ENCODE data around the gene AMIGO1. TPM values are rescaled to one million over a fixed set of nuclear protein-coding genes. Genes with fewer than 3 reads are reported as not detected.

The AMIGO1 gene
- total and polyA plus RNA-seq, 2 donors = 2.9 to 6.4 TPM

DNA sequence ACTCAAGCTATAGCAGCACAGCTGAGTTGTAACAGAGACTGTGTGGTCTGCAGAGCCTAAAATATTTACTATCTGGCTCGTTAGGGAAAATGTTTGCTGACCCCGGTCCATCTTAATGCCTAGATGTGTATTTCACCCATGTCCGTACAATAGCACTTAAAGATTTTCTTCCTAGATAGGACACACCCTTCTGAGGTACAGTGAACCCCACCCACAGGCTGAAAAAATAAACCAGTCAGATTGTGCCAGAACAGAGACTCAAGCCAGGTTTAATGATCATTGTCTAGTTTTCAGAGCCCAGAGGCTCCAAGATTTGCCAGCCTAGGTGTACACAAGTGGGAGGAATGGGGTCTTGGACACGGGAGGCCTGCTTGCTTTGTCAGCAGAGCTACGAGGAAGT, 5.6 kb downstream of the AMIGO1 start:
- Histone ChIP-seq H3K4me3 (ENCODE audit: low read depth, low read length) (no peak overlapping the region), H3K27ac (ENCODE audit: low read depth) (no peak overlapping the region), H3K4me1 (ENCODE audit: insufficient read depth) (no peaks in the 10 kb centered on the region), H3K36me3 (ENCODE audit: insufficient read depth) (no peaks in the 10 kb centered on the region)
- WGBS = 66% methylated on average over 5 of the region's 5 CpGs
- no peak for DNase-seq (ENCODE audit: extremely low spot score)

DNA sequence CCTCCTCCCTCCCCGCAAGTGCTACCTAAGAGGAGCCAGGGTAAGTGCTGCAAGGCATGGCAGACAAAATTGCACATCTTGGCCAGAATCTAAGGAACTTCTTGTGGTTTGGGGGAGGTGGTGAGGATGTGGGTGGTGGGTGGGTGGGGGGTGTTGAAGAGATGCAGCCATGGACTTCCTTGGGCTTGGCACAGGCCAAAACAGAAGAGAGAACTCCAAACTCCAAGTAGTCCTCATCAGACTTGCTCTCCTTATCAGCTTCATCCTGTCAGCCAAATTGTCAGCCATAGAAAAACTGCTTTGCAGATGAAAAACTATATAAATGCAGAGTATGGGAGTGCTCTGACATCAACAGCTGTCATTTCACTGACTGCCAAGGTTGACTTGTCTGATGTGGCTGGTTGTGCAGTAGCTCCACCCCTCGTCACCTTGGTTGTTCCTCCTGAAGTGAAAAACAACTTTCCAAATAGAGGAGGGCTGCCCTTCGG, 7.1 kb downstream of the AMIGO1 start:
- no peak overlapping the region for H3K27ac ChIP-seq (ENCODE audit: low read depth)
- no peaks in the 10 kb centered on the region for H3K4me1 ChIP-seq (ENCODE audit: insufficient read depth)
- DNase-seq (ENCODE audit: extremely low spot score) = no peak
- WGBS = 80% methylated on average over 3 of the region's 3 CpGs
- H3K36me3 ChIP-seq (ENCODE audit: insufficient read depth) = no peaks in the 10 kb centered on the region
- H3K4me3 ChIP-seq (ENCODE audit: low read depth, low read length) = no peak overlapping the region

- no peak for DNase-seq (ENCODE audit: extremely low spot score)
- no peaks in the 10 kb centered on the region for H3K4me1 ChIP-seq (ENCODE audit: insufficient read depth)
- no peaks in the 10 kb centered on the region for H3K36me3 ChIP-seq (ENCODE audit: insufficient read depth)
- H3K4me3 ChIP-seq (ENCODE audit: low read depth, low read length) = no peak overlapping the region
- WGBS = 72% methylated on average over 5 of the region's 5 CpGs
- H3K27ac ChIP-seq (ENCODE audit: low read depth) = no peak overlapping the region
Observed at GRCh38 chr1:109501644-109502363, 7.7 kb downstream of the AMIGO1 start.

GRCh38 chr1:109500941-109501381, 8.6 kb downstream of the AMIGO1 start:
- no peaks in the 10 kb centered on the region for H3K36me3 ChIP-seq (ENCODE audit: insufficient read depth)
- no peak for DNase-seq (ENCODE audit: extremely low spot score)
- 26% methylated on average over 5 of the region's 5 CpGs for WGBS
- no peak overlapping the region for H3K4me3 ChIP-seq (ENCODE audit: low read depth, low read length)
- no peaks in the 10 kb centered on the region for H3K4me1 ChIP-seq (ENCODE audit: insufficient read depth)
- no peak overlapping the region for H3K27ac ChIP-seq (ENCODE audit: low read depth)

DNA sequence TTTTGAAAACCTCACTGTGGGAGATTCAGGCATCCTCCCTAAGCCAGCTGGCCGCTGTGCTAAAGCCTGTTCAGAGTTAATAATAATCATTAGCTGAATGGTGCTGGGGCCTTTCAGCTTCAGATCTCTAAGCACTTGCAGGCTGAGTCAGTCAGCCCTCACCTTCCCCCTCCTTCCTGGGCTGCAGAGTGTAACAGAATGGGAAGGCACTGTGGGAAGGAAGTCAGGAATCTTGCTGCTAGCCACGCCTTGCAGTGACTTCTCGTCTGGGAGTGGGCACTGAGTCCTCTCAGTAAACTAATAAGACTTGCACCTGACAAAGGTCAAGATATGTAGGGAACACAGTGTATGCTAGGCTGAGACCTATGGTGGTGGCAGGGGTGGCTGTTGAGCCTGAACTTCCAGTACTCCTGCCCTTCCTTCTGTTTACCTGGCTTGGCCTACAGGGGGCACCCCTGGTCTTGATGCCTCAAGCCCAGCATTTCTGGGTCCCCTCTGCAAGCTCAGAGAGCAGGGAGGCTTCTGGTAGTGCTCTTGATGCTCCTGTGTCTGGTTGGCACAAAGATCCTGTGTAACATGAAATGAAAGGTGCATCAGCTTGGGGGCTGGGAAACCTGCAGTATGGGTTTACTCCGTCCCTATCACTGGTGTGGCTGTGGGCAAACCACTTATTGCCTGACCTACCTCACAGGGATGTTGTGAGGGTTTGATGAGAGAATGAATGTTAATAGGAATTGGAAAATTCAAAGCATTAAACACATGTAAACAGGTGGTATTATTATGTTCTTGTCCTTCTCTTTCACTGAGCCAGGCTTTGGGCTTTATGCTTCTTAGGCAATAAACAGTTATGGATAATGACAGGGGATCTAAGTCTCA, 9.6 kb downstream of the AMIGO1 start:
- no peak for DNase-seq (ENCODE audit: extremely low spot score)
- Histone ChIP-seq H3K4me3 (ENCODE audit: low read depth, low read length) (no peak overlapping the region), H3K4me1 (ENCODE audit: insufficient read depth) (no peaks in the 10 kb centered on the region), H3K36me3 (ENCODE audit: insufficient read depth) (no peaks in the 10 kb centered on the region), H3K27ac (ENCODE audit: low read depth) (no peak overlapping the region)
- 68% methylated on average over 4 of the region's 4 CpGs for WGBS

DNA sequence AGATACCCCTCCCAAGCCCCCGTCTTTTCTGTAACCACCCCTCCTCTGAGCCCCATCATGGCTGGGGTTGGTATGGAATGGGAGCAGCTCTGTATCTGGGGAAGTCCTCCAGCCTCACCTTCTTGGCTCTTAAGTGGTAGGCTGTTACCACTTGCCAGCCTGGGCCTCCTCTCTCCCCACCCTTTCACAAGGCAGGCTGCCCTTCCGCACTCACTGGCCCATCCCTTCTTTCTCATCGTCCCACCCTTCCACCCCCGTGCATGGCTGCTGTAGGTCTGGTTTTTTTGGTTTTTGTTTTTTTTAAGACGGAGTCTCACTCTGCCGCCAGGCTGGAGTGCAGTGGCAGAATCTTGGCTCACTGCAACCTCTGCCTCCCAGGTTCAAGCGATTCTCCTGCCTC, 10.4 kb downstream of the AMIGO1 start:
- Histone ChIP-seq H3K4me1 (ENCODE audit: insufficient read depth) (no peaks in the 10 kb centered on the region), H3K27ac (ENCODE audit: low read depth) (no peak overlapping the region), H3K4me3 (ENCODE audit: low read depth, low read length) (no peak overlapping the region), H3K36me3 (ENCODE audit: insufficient read depth) (no peaks in the 10 kb centered on the region)
- DNase-seq (ENCODE audit: extremely low spot score) = no peak
- WGBS = 76% methylated on average over 7 of the region's 7 CpGs

- no peak for DNase-seq (ENCODE audit: extremely low spot score)
- Histone ChIP-seq H3K27ac (ENCODE audit: low read depth) (no peak overlapping the region), H3K36me3 (ENCODE audit: insufficient read depth) (no peaks in the 10 kb centered on the region), H3K4me3 (ENCODE audit: low read depth, low read length) (no peak overlapping the region), H3K4me1 (ENCODE audit: insufficient read depth) (no peaks in the 10 kb centered on the region)
- WGBS = 79% methylated on average over 12 of the region's 12 CpGs
Observed at GRCh38 chr1:109498161-109498801, 11.2 kb downstream of the AMIGO1 start.

GRCh38 chr1:109497449-109498160, 11.9 kb downstream of the AMIGO1 start:
- 66% methylated on average over 9 of the region's 9 CpGs for WGBS
- no peak overlapping the region for H3K27ac ChIP-seq (ENCODE audit: low read depth)
- DNase-seq (ENCODE audit: extremely low spot score) = no peak
- H3K4me3 ChIP-seq (ENCODE audit: low read depth, low read length) = no peak overlapping the region
- H3K4me1 ChIP-seq (ENCODE audit: insufficient read depth) = no peaks in the 10 kb centered on the region
- H3K36me3 ChIP-seq (ENCODE audit: insufficient read depth) = no peaks in the 10 kb centered on the region

GRCh38 chr1:109495738-109496137, 13.8 kb downstream of the AMIGO1 start:
- no peaks in the 10 kb centered on the region for H3K4me1 ChIP-seq (ENCODE audit: insufficient read depth)
- 94% methylated on average over 7 of the region's 7 CpGs for whole genome bisulfite sequencing
- no peaks in the 10 kb centered on the region for H3K36me3 ChIP-seq (ENCODE audit: insufficient read depth)
- H3K27ac ChIP-seq (ENCODE audit: low read depth) = no peak overlapping the region
- no peak overlapping the region for H3K4me3 ChIP-seq (ENCODE audit: low read depth, low read length)
- no peak for DNase-seq (ENCODE audit: extremely low spot score)

GRCh38 chr1:109493805-109494539, 15.6 kb downstream of the AMIGO1 start, which contains the start of gene CYB561D1:
TSS of gene CYB561D1 (plus strand) at chr1:109494094. CDS start at chr1:109494140, 46 bp downstream.
- Histone ChIP-seq H3K4me1 (ENCODE audit: insufficient read depth) (no peaks in the 10 kb centered on the region), H3K27ac (ENCODE audit: low read depth) (peak within 1 kb of the TSS; percentile 26), H3K36me3 (ENCODE audit: insufficient read depth) (no peaks in the 10 kb centered on the region), H3K4me3 (ENCODE audit: low read depth, low read length) (peak within 1 kb of the TSS; percentile 69)
- WGBS = under 1% methylated on average over 44 of the region's 44 CpGs
- DNase-seq (ENCODE audit: extremely low spot score) = no peak

- Histone ChIP-seq H3K4me1 (ENCODE audit: insufficient read depth) (no peaks in the 10 kb centered on the region), H3K4me3 (ENCODE audit: low read depth, low read length) (no peak overlapping the region), H3K36me3 (ENCODE audit: insufficient read depth) (no peaks in the 10 kb centered on the region), H3K27ac (ENCODE audit: low read depth) (no peak overlapping the region)
- no peak for DNase-seq (ENCODE audit: extremely low spot score)
- WGBS = 61% methylated on average over 4 of the region's 4 CpGs
Observed at GRCh38 chr1:109493227-109493626, 16.3 kb downstream of the AMIGO1 start.

GRCh38 chr1:109492779-109493178, 16.7 kb downstream of the AMIGO1 start:
- no peaks in the 10 kb centered on the region for H3K4me1 ChIP-seq (ENCODE audit: insufficient read depth)
- H3K4me3 ChIP-seq (ENCODE audit: low read depth, low read length) = no peak overlapping the region
- H3K36me3 ChIP-seq (ENCODE audit: insufficient read depth) = no peaks in the 10 kb centered on the region
- no peak for DNase-seq (ENCODE audit: extremely low spot score)
- 83% methylated on average over 4 of the region's 4 CpGs for WGBS
- no peak overlapping the region for H3K27ac ChIP-seq (ENCODE audit: low read depth)
